B cell (primary cell): Measurements from ENCODE around the gene APLP1. TPM values are rescaled to one million over a fixed set of nuclear protein-coding genes. Genes with fewer than 3 reads are reported as not detected.

Experiments used
- ATAC-seq: fragments of 200-7000 bp; cut with Tn5 transposase; one replicate; pipeline ENCODE4 v1.10.0; 2021; ENCODE audit warnings: low read depth, mild to moderate bottlenecking, moderate number of reproducible peaks, moderate library complexity
- CTCF ChIA-PET: fragments of 350-600 bp; sonication (Branson Sonifier 250); formaldehyde crosslinking; loops from one replicate; lab custom pipeline; 2021; ENCODE audit warnings: antibody characterized with exemption, inconsistent platforms; lab: Charles Lee
- POLR2A ChIA-PET: fragments of 350-600 bp; sonication (Branson Sonifier 250); formaldehyde crosslinking; loops from one replicate; lab custom pipeline; 2021; ENCODE audit warnings: antibody characterized with exemption; lab: Charles Lee
- DNase-seq: peaks from one replicate; pipeline ENCODE4 v3.0.0; 2013
- H2AFZ ChIP-seq: 2 replicates; pipeline ENCODE4 v1.6.1; 2012; ENCODE audit warnings: mild to moderate bottlenecking, low read depth, low read length; ENCODE audit not compliant: insufficient read depth, poor library complexity, severe bottlenecking
- H3K27ac ChIP-seq, 2 donors: 1 replicate in 1 of 2; 2 replicates in 1 of 2; pipeline ENCODE4 v1.5.1; 2012 to 2013; ENCODE audit warnings: low read length in 2 of 2, mild to moderate bottlenecking in 2 of 2, moderate library complexity in 1 of 2
- H3K27me3 ChIP-seq, 4 experiments: fragments of 200-600 bp in 1 of 4; sonication (generic) in 1 of 4; replicated peaks in 1 of 4; 1 replicate in 2 of 4; 2 replicates in 2 of 4; pipeline versions ENCODE4 v1.6.1 to v1.7.0; 2013 to 2016; ENCODE audit warnings: low read length in 3 of 4, mild to moderate bottlenecking in 2 of 4, mixed read lengths in 1 of 4, moderate library complexity in 1 of 4; ENCODE audit not compliant: insufficient read depth in 4 of 4, control insufficient read depth in 3 of 4; ENCODE audit errors: control extremely low read depth in 1 of 4
- H3K36me3 ChIP-seq, 2 experiments: replicated peaks in 1 of 2; 1 replicate in 1 of 2; 2 replicates in 1 of 2; pipeline versions ENCODE4 v1.6.1 to v1.7.1; 2013; ENCODE audit warnings: low read length in 1 of 2; ENCODE audit not compliant: insufficient read depth in 2 of 2, control insufficient read depth in 1 of 2; ENCODE audit errors: control extremely low read depth in 1 of 2, extremely low read depth in 1 of 2
- H3K4me1 ChIP-seq, 2 donors: fragments of 200-600 bp in 1 of 2; sonication (generic) in 1 of 2; 1 replicate in 1 of 2; 2 replicates in 1 of 2; pipeline versions ENCODE4 v1.5.1 to v1.6.1; 2013 to 2017; ENCODE audit warnings: low read length in 2 of 2; ENCODE audit not compliant: control insufficient read depth in 2 of 2, insufficient read depth in 2 of 2
- H3K4me2 ChIP-seq: replicated peaks from 2 replicates; pipeline ENCODE3; 2012; ENCODE audit warnings: mild to moderate bottlenecking, low read depth, low read length; ENCODE audit not compliant: poor library complexity, severe bottlenecking
- H3K4me3 ChIP-seq, 5 experiments: fragments of 200-600 bp in 1 of 5; sonication (generic) in 1 of 5; 1 replicate in 3 of 5; 2 replicates in 2 of 5; pipeline versions ENCODE4 v1.5.1 to v1.7.0; 2011 to 2016; ENCODE audit warnings: low read length in 4 of 5, mild to moderate bottlenecking in 4 of 5, low read depth in 2 of 5, control low read depth in 1 of 5, moderate library complexity in 1 of 5; ENCODE audit not compliant: insufficient read depth in 1 of 5; ENCODE audit errors: control extremely low read depth in 1 of 5, extremely low read depth in 1 of 5
- H3K79me2 ChIP-seq: fragments of 200-600 bp; sonication (generic); one replicate; pipeline ENCODE4 v1.6.0; 2016; ENCODE audit warnings: low read length; ENCODE audit not compliant: control insufficient read depth, insufficient read depth
- H3K9ac ChIP-seq: fragments of 200-600 bp; sonication (generic); 2 replicates; pipeline ENCODE4 v1.6.1; 2017; ENCODE audit warnings: mild to moderate bottlenecking, low read length, moderate library complexity
- H3K9me3 ChIP-seq, 3 donors: one replicate each; pipeline versions ENCODE4 v1.6.1 to v1.7.1; 2013; ENCODE audit warnings: low read length in 2 of 3; ENCODE audit not compliant: control insufficient read depth in 2 of 3, insufficient read depth in 1 of 3; ENCODE audit errors: control extremely low read depth in 1 of 3
- H4K20me1 ChIP-seq: 2 replicates; pipeline ENCODE4 v1.6.0; 2012; ENCODE audit warnings: mild to moderate bottlenecking, low read length; ENCODE audit not compliant: insufficient read depth, control insufficient read depth, poor library complexity, severe bottlenecking
- H3K27ac Mint-ChIP-seq: one replicate; pipeline ENCODE4 v1.8.0; 2021; ENCODE audit warnings: mixed read lengths
- H3K27me3 Mint-ChIP-seq: one replicate; pipeline ENCODE4 v1.8.0; 2021; ENCODE audit warnings: mixed read lengths
- H3K4me1 Mint-ChIP-seq: one replicate; pipeline ENCODE4 v1.8.0; 2021; ENCODE audit warnings: mixed read lengths
- H3K4me3 Mint-ChIP-seq: one replicate; pipeline ENCODE4 v1.8.0; 2021; ENCODE audit warnings: mixed read lengths
- H3K9me3 Mint-ChIP-seq: one replicate; pipeline ENCODE4 v1.8.0; 2022; ENCODE audit warnings: mixed read lengths; ENCODE audit not compliant: insufficient read depth
- EZH2 ChIP-seq: IDR thresholded peaks from 2 replicates; pipeline ENCODE4 v1.6.1; 2012; ENCODE audit warnings: borderline replicate concordance, low read depth, mild to moderate bottlenecking, moderate library complexity, low read length; ENCODE audit not compliant: insufficient read depth, poor library complexity, severe bottlenecking
- WGBS: methylation state at CpG from one replicate; pipeline ENCODE4 v1.1.5; 2013; ENCODE audit warnings: missing lambda C conversion rate; ENCODE audit not compliant: insufficient coverage; 5-methylcytosine and 5-hydroxymethylcytosine counted together
- intact Hi-C: fragments of 100-400 bp; cut with micrococcal nuclease; formaldehyde crosslinking; loops from one replicate; pipeline ENCODE4 v1.10.0; 2022
- polyA plus RNA-seq: library from polyadenylated mRNA; depleted of rRNA; stranded (reverse); fragments of >200 nt; gene quantifications from 2 replicates; pipeline ENCODE4 v1.2.3, GENCODE V29; 2012
- total RNA-seq, 2 donors: library from RNA; stranded (reverse); fragments of 120-200 nt in 1 of 2; gene quantifications; 1 replicate in 1 of 2; 2 replicates in 1 of 2; pipeline versions ENCODE4 v1.2.3 to v1.2.4, GENCODE V29; 2013 to 2022
- TF ChIP-seq, protein P1 (sequence below): fragments of 200-600 bp; IDR thresholded peaks from one replicate; pipeline ENCODE4 v1.8.0; 2022; ENCODE audit warnings: antibody characterized with exemption, mild to moderate bottlenecking

Gene APLP1
- total and polyA plus RNA-seq, 2 donors (not counting 1 experiment from before 2014, with no cell fraction given): 0.06 TPM; not detected in 1

DNA sequence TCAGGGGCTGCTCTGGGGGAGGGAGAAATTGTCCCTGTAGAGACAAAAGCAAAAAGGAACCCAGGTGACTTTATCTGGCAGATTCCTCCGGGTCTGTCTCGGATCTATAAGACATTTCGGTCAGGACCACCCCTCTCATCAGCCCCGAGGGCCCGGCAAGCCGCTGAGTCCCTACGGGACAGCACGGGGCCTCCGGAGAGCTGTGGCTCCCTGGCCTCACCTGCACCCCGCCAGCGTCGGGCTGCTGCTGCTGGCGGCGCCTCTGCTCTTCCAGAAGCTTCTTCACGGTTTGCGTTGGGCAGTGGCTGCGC, 30.1 kb downstream of the APLP1 start:
- CTCF ChIA-PET: interaction anchor here (1.0 to 3.6 kb wide), 3 partner anchors 16 to 34 kb away, joined by 3 to 11 read pairs (median 11); no protein-coding TSS in a partner anchor
- Histone ChIP-seq H3K4me3 (peak overlapping the region; percentile 74 to 100 (median 91)), H3K27ac (peak overlapping the region; percentile 100), H4K20me1 (peaks cover 60% of the 10 kb centered on the region), H3K9ac (peak overlapping the region; percentile 100), H3K4me1 (peaks cover 44 to 56% of the 10 kb centered on the region in 2 donors), H2AFZ (no peak overlapping the region), H3K79me2 (peaks cover 45% of the 10 kb centered on the region), H3K27me3 (no peaks in the 10 kb centered on the region), H3K9me3 (peaks cover 0 to 3% (median 0%) of the 10 kb centered on the region in 3 donors), H3K4me2 (peak overlapping the region; percentile 79), H3K36me3 (peaks cover 10 to 52% of the 10 kb centered on the region in 2 experiments)
- peak; percentile 52 for DNase-seq
- ATAC-seq: no peak
- intact Hi-C loops: no loop called here
- H3K27me3 Mint-ChIP-seq: no peaks in the 10 kb centered on the region
- peak overlapping the region; percentile 98 for H3K27ac Mint-ChIP-seq
- 12% methylated on average over 14 of the region's 17 CpGs for WGBS
- POLR2A ChIA-PET: interaction anchor here (0.6 to 0.7 kb wide), 3 partner anchors 19 to 97 kb away, joined by 3 read pairs; partner anchors contain the start of gene SDHAF1
- peaks cover 53% of the 10 kb centered on the region for H3K4me1 Mint-ChIP-seq
- peak overlapping the region; percentile 94 for H3K4me3 Mint-ChIP-seq
- H3K9me3 Mint-ChIP-seq: no peaks in the 10 kb centered on the region
- TF ChIP-seq, protein P1, sequence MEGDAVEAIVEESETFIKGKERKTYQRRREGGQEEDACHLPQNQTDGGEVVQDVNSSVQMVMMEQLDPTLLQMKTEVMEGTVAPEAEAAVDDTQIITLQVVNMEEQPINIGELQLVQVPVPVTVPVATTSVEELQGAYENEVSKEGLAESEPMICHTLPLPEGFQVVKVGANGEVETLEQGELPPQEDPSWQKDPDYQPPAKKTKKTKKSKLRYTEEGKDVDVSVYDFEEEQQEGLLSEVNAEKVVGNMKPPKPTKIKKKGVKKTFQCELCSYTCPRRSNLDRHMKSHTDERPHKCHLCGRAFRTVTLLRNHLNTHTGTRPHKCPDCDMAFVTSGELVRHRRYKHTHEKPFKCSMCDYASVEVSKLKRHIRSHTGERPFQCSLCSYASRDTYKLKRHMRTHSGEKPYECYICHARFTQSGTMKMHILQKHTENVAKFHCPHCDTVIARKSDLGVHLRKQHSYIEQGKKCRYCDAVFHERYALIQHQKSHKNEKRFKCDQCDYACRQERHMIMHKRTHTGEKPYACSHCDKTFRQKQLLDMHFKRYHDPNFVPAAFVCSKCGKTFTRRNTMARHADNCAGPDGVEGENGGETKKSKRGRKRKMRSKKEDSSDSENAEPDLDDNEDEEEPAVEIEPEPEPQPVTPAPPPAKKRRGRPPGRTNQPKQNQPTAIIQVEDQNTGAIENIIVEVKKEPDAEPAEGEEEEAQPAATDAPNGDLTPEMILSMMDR: no peak
- no peak for TF ChIP-seq EZH2

DNA sequence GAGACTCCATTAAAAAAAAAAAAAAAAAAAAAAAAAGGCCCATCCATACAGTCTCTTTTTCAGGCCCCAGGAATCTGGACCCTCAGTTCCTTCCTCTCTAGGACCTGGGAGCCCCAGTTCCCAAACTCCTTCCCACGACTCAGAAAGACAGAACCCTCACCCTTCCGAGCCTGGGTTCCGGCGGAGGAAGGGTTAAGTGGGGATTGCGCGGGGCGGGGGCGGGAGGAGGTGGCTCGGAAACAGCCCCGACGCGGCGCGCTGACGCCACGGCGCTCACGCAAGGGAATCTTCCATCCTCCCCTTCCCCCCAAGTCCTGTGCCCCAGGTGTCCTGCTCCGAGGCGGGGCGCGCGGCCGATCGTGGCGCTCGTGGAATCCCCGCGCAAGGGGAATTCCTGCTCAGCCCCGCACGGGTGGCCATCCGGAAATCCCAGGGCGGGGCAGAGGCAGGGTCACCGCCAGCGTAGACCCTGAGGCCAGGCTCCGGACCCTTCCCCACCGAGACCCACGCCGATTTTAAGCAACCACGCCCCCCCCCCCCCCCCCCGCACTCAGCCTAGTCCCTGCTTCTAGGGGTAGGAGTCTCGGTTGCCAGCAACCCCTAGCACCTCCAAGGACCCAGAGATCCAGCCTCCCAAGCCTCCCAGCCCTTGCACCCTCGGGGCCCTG, 31.3 kb downstream of the APLP1 start:
- ChIA-PET POLR2A (interaction anchor here (0.6 to 2.4 kb wide), 9 partner anchors 9 to 635 kb away, joined by 3 to 34 read pairs (median 6); partner anchors contain the start of gene TYROBP), CTCF (interaction anchor here (2.3 kb wide), 1 partner anchor 18 kb away, joined by 11 read pairs; no protein-coding TSS in a partner anchor)
- Histone ChIP-seq H3K79me2 (peaks cover 41% of the 10 kb centered on the region), H3K4me3 (peak overlapping the region; percentile 74 to 100 (median 91)), H2AFZ (no peak overlapping the region), H3K27me3 (no peaks in the 10 kb centered on the region), H3K27ac (peak overlapping the region; percentile 100), H3K9ac (peak overlapping the region; percentile 100), H4K20me1 (peaks cover 48% of the 10 kb centered on the region), H3K36me3 (peaks cover 8 to 42% of the 10 kb centered on the region in 2 experiments), H3K9me3 (peaks cover 0 to 3% (median 0%) of the 10 kb centered on the region in 3 donors), H3K4me2 (peak overlapping the region; percentile 79), H3K4me1 (peaks cover 53 to 69% of the 10 kb centered on the region in 2 donors)
- H3K27me3 Mint-ChIP-seq: no peaks in the 10 kb centered on the region
- H3K9me3 Mint-ChIP-seq: no peaks in the 10 kb centered on the region
- DNase-seq: peak; percentile 98
- intact Hi-C loops: loop anchor here (1.0 to 10.0 kb wide), 3 partner anchors 17 to 185 kb away; partner anchors contain the start of gene KMT2B
- peaks cover 64% of the 10 kb centered on the region for H3K4me1 Mint-ChIP-seq
- peak overlapping the region; percentile 98 for H3K27ac Mint-ChIP-seq
- peak; percentile 57 for ATAC-seq
- 0% methylated on average over 26 of the region's 43 CpGs for WGBS
- peak overlapping the region; percentile 94 for H3K4me3 Mint-ChIP-seq
- no peak for TF ChIP-seq EZH2
- TF ChIP-seq, protein P1: no peak
